Measurements from ENCODE around the gene TDRD9.
"Not testable (repeated sequence)": the region's sequence is repeated elsewhere in the genome, so short reads cannot be mapped to it uniquely, and the experiment has no call there.

Gene TDRD9

DNA sequence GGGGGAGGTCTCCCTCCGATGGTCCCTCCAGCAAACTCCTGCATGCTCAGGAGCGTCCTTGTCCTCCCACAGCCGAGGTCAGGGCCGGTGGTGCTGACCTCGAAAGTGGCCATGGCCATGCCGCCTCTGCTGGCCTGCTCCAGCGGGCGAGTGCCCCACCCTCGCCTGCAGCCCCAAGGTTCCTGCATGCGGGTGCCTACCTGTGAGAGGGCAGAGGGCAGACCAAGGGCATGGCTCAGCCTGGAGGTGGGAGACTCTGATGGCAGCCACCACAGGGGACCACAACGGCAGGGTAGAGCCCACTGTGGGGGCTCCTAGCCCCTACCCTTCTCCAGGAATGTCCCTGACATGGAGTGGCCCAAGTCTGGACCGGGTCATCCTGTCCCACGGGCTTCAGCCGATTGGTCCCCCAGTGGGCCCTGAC is 42.7 kb upstream of the TDRD9 start:
- H3K9me3 ChIP-seq (ENCODE audit: control insufficient read depth in 1 of 2, low read length in 2 of 2) = no peaks in the 10 kb centered on the region
- no peaks in the 10 kb centered on the region for H3K27me3 ChIP-seq (ENCODE audit: control insufficient read depth in 1 of 2, insufficient read depth in 2 of 2, low read length in 2 of 2)
- H3K4me3 ChIP-seq (ENCODE audit: low read depth in 1 of 2, low read length in 2 of 2) = no peak overlapping the region
- H3K9ac ChIP-seq (ENCODE audit: low read depth in 1 of 2, low read length in 2 of 2) = no peak overlapping the region
- H3K36me3 ChIP-seq (ENCODE audit: control insufficient read depth in 1 of 2, insufficient read depth in 2 of 2, low read length in 2 of 2) = no peaks in the 10 kb centered on the region
- H3K27ac ChIP-seq (ENCODE audit: low read depth, low read length) = no peak overlapping the region
- H3K4me1 ChIP-seq (ENCODE audit: control insufficient read depth in 1 of 2, insufficient read depth in 2 of 2, low read length in 2 of 2) = peaks cover 52 to 57% of the 10 kb centered on the region in 2 donors

GRCh38 chr14:103886304-103887169 is 41.7 kb upstream of the TDRD9 start:
- no peaks in the 10 kb centered on the region for H3K27me3 ChIP-seq (ENCODE audit: control insufficient read depth in 1 of 2, insufficient read depth in 2 of 2, low read length in 2 of 2)
- H3K9ac ChIP-seq (ENCODE audit: low read depth in 1 of 2, low read length in 2 of 2) = no peak overlapping the region
- H3K4me3 ChIP-seq (ENCODE audit: low read depth in 1 of 2, low read length in 2 of 2) = no peak overlapping the region
- H3K36me3 ChIP-seq (ENCODE audit: control insufficient read depth in 1 of 2, insufficient read depth in 2 of 2, low read length in 2 of 2) = no peaks in the 10 kb centered on the region
- peaks cover 49 to 54% of the 10 kb centered on the region in 2 donors for H3K4me1 ChIP-seq (ENCODE audit: control insufficient read depth in 1 of 2, insufficient read depth in 2 of 2, low read length in 2 of 2)
- no peaks in the 10 kb centered on the region for H3K9me3 ChIP-seq (ENCODE audit: control insufficient read depth in 1 of 2, low read length in 2 of 2)
- H3K27ac ChIP-seq (ENCODE audit: low read depth, low read length) = no peak overlapping the region

- Histone ChIP-seq H3K4me1 (ENCODE audit: control insufficient read depth in 1 of 2, insufficient read depth in 2 of 2, low read length in 2 of 2) (peaks cover 44 to 48% of the 10 kb centered on the region in 2 donors), H3K27ac (ENCODE audit: low read depth, low read length) (no peak overlapping the region), H3K9me3 (ENCODE audit: control insufficient read depth in 1 of 2, low read length in 2 of 2) (no peaks in the 10 kb centered on the region), H3K36me3 (ENCODE audit: control insufficient read depth in 1 of 2, insufficient read depth in 2 of 2, low read length in 2 of 2) (no peaks in the 10 kb centered on the region), H3K9ac (ENCODE audit: low read depth in 1 of 2, low read length in 2 of 2) (no peak overlapping the region), H3K4me3 (ENCODE audit: low read depth in 1 of 2, low read length in 2 of 2) (no peak overlapping the region), H3K27me3 (ENCODE audit: control insufficient read depth in 1 of 2, insufficient read depth in 2 of 2, low read length in 2 of 2) (no peaks in the 10 kb centered on the region)
Observed at GRCh38 chr14:103887170-103887501, 41.1 kb upstream of the TDRD9 start.

DNA sequence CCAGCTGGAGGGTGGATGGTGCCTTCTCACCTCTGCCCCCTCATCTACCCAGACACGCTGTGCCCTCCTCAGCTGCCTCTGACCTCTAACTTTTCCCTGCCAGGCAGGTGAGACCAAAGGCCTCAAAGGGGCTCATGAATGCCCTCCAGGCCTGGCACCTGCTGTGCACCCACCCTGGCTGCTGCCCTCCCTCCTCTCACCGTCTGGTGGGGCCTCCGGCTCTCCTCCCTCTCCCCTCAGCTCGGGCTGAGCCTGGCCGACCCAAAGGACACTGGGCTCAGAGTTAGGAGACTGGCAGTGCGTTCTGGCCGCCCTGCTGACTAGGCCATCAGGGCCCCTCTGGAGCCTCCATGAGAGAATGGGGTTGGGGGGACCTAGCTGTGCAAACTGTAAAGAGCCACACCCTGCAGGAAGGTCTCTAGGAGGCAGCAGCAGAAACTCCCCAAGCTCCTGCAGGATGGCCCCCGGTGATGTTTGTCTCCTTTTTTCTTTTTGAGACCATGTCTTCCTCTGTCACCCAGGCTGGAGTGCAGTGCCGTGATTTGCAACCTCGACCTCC is 40.6 kb upstream of the TDRD9 start:
- H3K9me3 ChIP-seq (ENCODE audit: control insufficient read depth in 1 of 2, low read length in 2 of 2) = no peaks in the 10 kb centered on the region
- no peak overlapping the region for H3K4me3 ChIP-seq (ENCODE audit: low read depth in 1 of 2, low read length in 2 of 2)
- peaks cover 40 to 43% of the 10 kb centered on the region in 2 donors for H3K4me1 ChIP-seq (ENCODE audit: control insufficient read depth in 1 of 2, insufficient read depth in 2 of 2, low read length in 2 of 2)
- H3K27ac ChIP-seq (ENCODE audit: low read depth, low read length) = no peak overlapping the region
- peak overlapping the region in 1 of 2 donors; percentile 11 for H3K9ac ChIP-seq (ENCODE audit: low read depth in 1 of 2, low read length in 2 of 2)
- no peaks in the 10 kb centered on the region for H3K27me3 ChIP-seq (ENCODE audit: control insufficient read depth in 1 of 2, insufficient read depth in 2 of 2, low read length in 2 of 2)
- H3K36me3 ChIP-seq (ENCODE audit: control insufficient read depth in 1 of 2, insufficient read depth in 2 of 2, low read length in 2 of 2) = no peaks in the 10 kb centered on the region

GRCh38 chr14:103889002-103889312 is 39.3 kb upstream of the TDRD9 start:
- not testable (repeated sequence) for H3K9me3 ChIP-seq (ENCODE audit: control insufficient read depth in 1 of 2, low read length in 2 of 2); H3K9ac ChIP-seq (ENCODE audit: low read depth in 1 of 2, low read length in 2 of 2); H3K27ac ChIP-seq (ENCODE audit: low read depth, low read length); H3K4me3 ChIP-seq (ENCODE audit: low read depth in 1 of 2, low read length in 2 of 2); H3K27me3 ChIP-seq (ENCODE audit: control insufficient read depth in 1 of 2, insufficient read depth in 2 of 2, low read length in 2 of 2); H3K36me3 ChIP-seq (ENCODE audit: control insufficient read depth in 1 of 2, insufficient read depth in 2 of 2, low read length in 2 of 2)
- H3K4me1 ChIP-seq (ENCODE audit: control insufficient read depth in 1 of 2, insufficient read depth in 2 of 2, low read length in 2 of 2) = peaks cover 35 to 38% of the 10 kb centered on the region in 2 donors

DNA sequence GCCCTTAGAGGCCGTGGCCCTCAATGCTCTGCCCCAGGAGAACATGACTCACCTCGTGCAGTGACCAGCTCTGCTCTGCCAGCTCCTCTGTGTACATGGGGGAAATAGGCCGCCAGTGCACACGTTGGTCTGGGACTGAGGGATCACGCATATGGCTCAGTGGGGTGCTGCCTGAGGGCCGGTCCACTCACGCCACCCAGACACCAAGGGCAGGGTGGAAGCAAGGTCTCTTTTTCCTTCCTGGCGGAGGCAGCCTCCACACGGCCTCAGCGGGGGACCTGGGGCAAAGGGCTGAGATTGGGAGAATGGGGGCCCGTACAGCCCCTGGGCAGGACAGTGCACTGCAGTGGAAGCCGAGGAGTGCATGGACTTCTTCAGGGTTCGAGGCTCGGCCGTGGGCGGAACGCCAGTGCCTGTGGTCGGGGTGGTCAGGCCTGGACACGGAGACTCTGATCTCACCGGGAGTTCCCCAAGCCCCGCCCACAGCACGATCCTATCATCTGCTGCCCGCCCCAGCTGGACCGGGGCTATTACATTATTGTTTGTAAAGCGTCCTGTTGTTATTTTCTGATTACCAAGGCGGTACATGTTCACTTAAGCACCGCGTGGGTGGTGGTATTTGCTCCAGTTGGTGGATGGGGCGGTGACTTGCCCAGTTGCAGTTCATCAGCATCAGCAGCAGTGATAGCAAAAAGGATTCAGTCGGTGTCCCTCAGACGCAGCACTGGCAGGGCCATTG is 38.8 kb upstream of the TDRD9 start:
- no peaks in the 10 kb centered on the region for H3K9me3 ChIP-seq (ENCODE audit: control insufficient read depth in 1 of 2, low read length in 2 of 2)
- no peaks in the 10 kb centered on the region for H3K36me3 ChIP-seq (ENCODE audit: control insufficient read depth in 1 of 2, insufficient read depth in 2 of 2, low read length in 2 of 2)
- H3K4me3 ChIP-seq (ENCODE audit: low read depth in 1 of 2, low read length in 2 of 2) = no peak overlapping the region
- peaks cover 41 to 44% of the 10 kb centered on the region in 2 donors for H3K4me1 ChIP-seq (ENCODE audit: control insufficient read depth in 1 of 2, insufficient read depth in 2 of 2, low read length in 2 of 2)
- H3K9ac ChIP-seq (ENCODE audit: low read depth in 1 of 2, low read length in 2 of 2) = peak overlapping the region in 1 of 2 donors; percentile 42
- H3K27me3 ChIP-seq (ENCODE audit: control insufficient read depth in 1 of 2, insufficient read depth in 2 of 2, low read length in 2 of 2) = no peaks in the 10 kb centered on the region
- peak overlapping the region; percentile 7 for H3K27ac ChIP-seq (ENCODE audit: low read depth, low read length)

GRCh38 chr14:103890052-103890371 is 38.2 kb upstream of the TDRD9 start:
- H3K4me1 ChIP-seq (ENCODE audit: control insufficient read depth in 1 of 2, insufficient read depth in 2 of 2, low read length in 2 of 2) = peaks cover 46 to 48% of the 10 kb centered on the region in 2 donors
- H3K4me3 ChIP-seq (ENCODE audit: low read depth in 1 of 2, low read length in 2 of 2) = no peak overlapping the region
- no peaks in the 10 kb centered on the region for H3K36me3 ChIP-seq (ENCODE audit: control insufficient read depth in 1 of 2, insufficient read depth in 2 of 2, low read length in 2 of 2)
- H3K27me3 ChIP-seq (ENCODE audit: control insufficient read depth in 1 of 2, insufficient read depth in 2 of 2, low read length in 2 of 2) = no peaks in the 10 kb centered on the region
- H3K9ac ChIP-seq (ENCODE audit: low read depth in 1 of 2, low read length in 2 of 2) = peak overlapping the region in 1 of 2 donors; percentile 42
- H3K27ac ChIP-seq (ENCODE audit: low read depth, low read length) = peak overlapping the region; percentile 7
- no peaks in the 10 kb centered on the region for H3K9me3 ChIP-seq (ENCODE audit: control insufficient read depth in 1 of 2, low read length in 2 of 2)

DNA sequence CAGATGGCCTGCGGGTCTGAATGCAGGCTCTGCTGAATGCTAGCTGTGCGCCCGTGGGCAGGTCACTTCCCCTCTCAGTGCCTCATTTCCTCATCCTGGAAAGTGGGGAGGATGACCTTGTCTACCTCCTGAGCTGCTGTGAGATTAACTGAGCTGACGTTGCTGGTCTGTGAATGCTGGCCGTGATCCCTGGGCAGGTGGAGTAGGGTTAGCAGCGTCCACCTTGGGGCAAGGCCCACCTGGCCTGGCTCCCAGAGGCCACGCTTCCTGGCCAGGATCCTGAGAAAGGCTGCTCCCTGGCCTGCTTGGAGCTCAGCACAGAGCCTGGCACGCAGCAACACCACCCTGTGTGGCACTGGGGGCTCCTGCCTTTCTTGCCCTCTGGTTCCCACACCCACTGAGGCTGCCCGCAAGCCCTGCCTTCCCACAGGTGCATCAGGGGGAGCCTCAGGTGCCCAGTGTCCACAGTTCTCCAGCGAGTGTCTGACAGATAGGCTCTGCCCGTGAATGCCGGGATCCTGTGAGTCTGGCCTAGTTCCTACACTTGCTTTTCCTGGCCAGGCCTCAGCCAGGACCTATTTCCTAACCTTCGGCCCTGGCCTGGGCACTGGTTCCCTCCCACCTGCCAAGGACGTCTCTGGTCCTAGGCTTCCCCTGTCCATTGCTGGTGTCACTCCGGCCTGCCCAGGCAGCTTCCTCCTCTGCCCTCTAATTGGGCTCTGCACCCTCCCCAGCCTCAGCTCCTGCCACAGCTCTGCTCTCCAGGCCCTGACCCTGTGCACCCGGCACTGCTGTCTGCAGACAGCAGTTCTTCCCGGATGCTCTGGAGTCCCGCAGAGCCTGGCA is 37.2 kb upstream of the TDRD9 start:
- peaks cover 52 to 56% of the 10 kb centered on the region in 2 donors for H3K4me1 ChIP-seq (ENCODE audit: control insufficient read depth in 1 of 2, insufficient read depth in 2 of 2, low read length in 2 of 2)
- no peak overlapping the region for H3K4me3 ChIP-seq (ENCODE audit: low read depth in 1 of 2, low read length in 2 of 2)
- no peak overlapping the region for H3K9ac ChIP-seq (ENCODE audit: low read depth in 1 of 2, low read length in 2 of 2)
- no peaks in the 10 kb centered on the region for H3K36me3 ChIP-seq (ENCODE audit: control insufficient read depth in 1 of 2, insufficient read depth in 2 of 2, low read length in 2 of 2)
- H3K27ac ChIP-seq (ENCODE audit: low read depth, low read length) = no peak overlapping the region
- H3K27me3 ChIP-seq (ENCODE audit: control insufficient read depth in 1 of 2, insufficient read depth in 2 of 2, low read length in 2 of 2) = no peaks in the 10 kb centered on the region
- H3K9me3 ChIP-seq (ENCODE audit: control insufficient read depth in 1 of 2, low read length in 2 of 2) = no peaks in the 10 kb centered on the region

- H3K36me3 ChIP-seq (ENCODE audit: control insufficient read depth in 1 of 2, insufficient read depth in 2 of 2, low read length in 2 of 2) = no peaks in the 10 kb centered on the region
- H3K27ac ChIP-seq (ENCODE audit: low read depth, low read length) = no peak overlapping the region
- no peak overlapping the region for H3K9ac ChIP-seq (ENCODE audit: low read depth in 1 of 2, low read length in 2 of 2)
- H3K4me3 ChIP-seq (ENCODE audit: low read depth in 1 of 2, low read length in 2 of 2) = no peak overlapping the region
- H3K9me3 ChIP-seq (ENCODE audit: control insufficient read depth in 1 of 2, low read length in 2 of 2) = no peaks in the 10 kb centered on the region
- peaks cover 58 to 63% of the 10 kb centered on the region in 2 donors for H3K4me1 ChIP-seq (ENCODE audit: control insufficient read depth in 1 of 2, insufficient read depth in 2 of 2, low read length in 2 of 2)
- H3K27me3 ChIP-seq (ENCODE audit: control insufficient read depth in 1 of 2, insufficient read depth in 2 of 2, low read length in 2 of 2) = no peaks in the 10 kb centered on the region
Observed at GRCh38 chr14:103891667-103892215, 36.5 kb upstream of the TDRD9 start.

Data from duodenal mucosa (tissue), 2 donors.